GM18873 (cell line): Measurements from ENCODE around the gene PDE4A.

Experiments
- ATAC-seq: cut with Tn5 transposase; IDR thresholded peaks from one replicate; pipeline ENCODE4 v1.9.1; 2021; ENCODE audit warnings: mild to moderate bottlenecking, moderate library complexity, moderate number of reproducible peaks; ENCODE audit not compliant: unreplicated experiment, low FRiP score

Gene PDE4A

GRCh38 chr19:10505583-10506229, 85.4 kb downstream of the PDE4A start:
- ATAC-seq: no peak

GRCh38 chr19:10508036-10508435, 87.7 kb downstream of the PDE4A start:
- ATAC-seq: no peak

- ATAC-seq: no peak
Observed at GRCh38 chr19:10508707-10509106, 88.4 kb downstream of the PDE4A start.

- ATAC-seq: no peak
Observed at GRCh38 chr19:10510301-10510802, 90.0 kb downstream of the PDE4A start.

GRCh38 chr19:10513223-10513622, 92.9 kb downstream of the PDE4A start:
- ATAC-seq: no peak

GRCh38 chr19:10514211-10515145, 94.1 kb downstream of the PDE4A start:
- no peak for ATAC-seq

GRCh38 chr19:10516064-10516385, 95.7 kb downstream of the PDE4A start:
- ATAC-seq: no peak

GRCh38 chr19:10516671-10517286, 96.4 kb downstream of the PDE4A start:
- no peak for ATAC-seq

GRCh38 chr19:10517361-10517759, 97.0 kb downstream of the PDE4A start, which contains the start of gene S1PR5:
Gene S1PR5 (minus strand): TSS chr19:10517447. CDS start chr19:10515011, 2,436 bp downstream.
- ATAC-seq: no peak

- ATAC-seq: no peak
Observed at GRCh38 chr19:10517760-10518443, 97.6 kb downstream of the PDE4A start.

GRCh38 chr19:10518444-10519361, 98.4 kb downstream of the PDE4A start:
- ATAC-seq: no peak
